Measurements from ENCODE around the gene ZNF92.
"Not testable (repeated sequence)": the region's sequence is repeated elsewhere in the genome, so short reads cannot be mapped to it uniquely, and the experiment has no call there.

The ZNF92 gene

DNA sequence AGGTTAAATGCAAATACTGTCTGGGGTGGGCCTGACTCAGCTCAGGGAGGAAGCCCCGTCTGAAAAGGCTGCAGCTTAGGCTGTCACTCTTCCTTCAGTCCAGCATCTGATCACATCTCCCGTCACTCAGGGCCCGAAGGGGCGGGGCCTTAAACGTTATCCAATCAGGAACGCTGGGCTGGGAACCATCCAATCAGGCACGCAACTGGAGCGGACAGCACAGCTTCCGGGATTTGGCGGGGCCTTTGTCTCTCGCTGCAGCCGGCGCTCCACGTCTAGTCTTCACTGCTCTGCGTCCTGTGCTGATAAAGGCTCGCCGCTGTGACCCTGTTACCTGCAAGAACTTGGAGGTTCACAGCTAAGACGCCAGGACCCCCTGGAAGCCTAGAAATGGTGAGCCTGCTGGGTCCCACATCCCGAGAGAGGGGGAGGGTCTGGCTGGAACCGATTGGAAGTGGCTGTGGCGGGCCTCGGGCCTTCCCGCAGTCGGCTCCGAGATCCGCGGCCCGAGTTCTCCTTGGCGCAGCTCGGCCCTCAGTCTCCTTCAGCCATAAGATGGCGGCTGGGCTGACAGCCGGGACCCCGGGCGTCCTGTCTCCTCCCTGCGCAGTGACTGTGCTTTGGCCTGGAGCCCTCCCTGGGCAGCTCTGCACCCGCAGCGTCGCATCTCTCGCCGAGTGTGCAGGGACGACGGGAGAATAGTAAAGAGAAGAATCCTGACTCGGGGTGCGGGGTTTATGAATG is at the start of gene ZNF92:
Gene ZNF92, plus strand, starts transcription at position 248 of the 744 bp plus-strand sequence. Its CDS starts 143 bp downstream, at position 391.
- DNase-seq (ENCODE audit: low read depth) = peak; percentile 88

DNA sequence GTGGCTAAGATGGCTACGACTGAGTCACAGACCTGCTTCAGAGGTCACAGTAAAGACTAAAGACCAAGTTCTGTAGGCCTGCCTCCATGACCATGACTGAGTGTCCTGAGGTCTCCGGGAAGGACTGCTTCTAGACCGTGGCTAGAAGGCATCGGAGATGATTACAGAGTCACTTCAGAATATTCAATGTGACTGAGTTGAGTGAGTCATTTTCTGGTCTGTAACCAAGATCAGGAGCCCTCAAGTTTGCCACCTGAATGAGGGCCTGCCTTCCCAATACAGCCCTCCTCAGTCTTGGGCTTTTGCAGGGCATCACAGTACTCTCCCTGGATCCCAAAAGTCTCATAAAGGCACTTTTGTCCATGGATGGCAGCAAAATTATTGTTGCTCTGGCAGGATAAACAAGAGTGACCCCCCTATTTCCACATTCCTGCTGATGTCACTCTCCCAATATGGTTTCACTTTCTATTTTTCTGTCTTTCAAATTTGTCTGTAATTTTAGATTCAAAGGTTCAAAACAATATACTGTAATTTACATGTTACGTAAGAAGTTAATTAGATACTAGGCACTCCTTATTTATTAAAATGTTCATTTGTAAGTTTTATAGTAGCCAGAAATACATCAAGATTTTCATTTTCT is 47.7 kb upstream of the ZNF92 start:
- no peak for DNase-seq (ENCODE audit: low read depth)

DNA sequence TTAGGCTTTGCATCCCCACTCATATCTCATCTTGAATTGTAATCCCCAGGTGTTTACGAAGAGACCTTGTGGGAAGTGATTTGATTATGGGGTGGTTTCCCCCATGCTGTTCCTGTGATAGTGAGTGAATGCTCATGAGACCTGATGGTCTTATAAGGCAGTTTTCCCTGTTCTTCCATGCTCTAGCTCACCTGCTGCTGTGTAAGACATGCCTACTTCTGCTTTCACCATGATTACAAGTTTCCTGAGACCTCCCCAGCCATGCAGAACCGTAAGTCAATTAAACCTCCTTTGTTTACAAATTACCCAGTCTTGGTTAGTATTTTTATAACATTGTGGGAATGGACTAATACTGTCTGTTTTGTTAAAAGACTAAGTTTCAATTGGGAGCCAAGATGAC is 35.3 kb upstream of the ZNF92 start:
- no peak for DNase-seq (ENCODE audit: low read depth)

DNA sequence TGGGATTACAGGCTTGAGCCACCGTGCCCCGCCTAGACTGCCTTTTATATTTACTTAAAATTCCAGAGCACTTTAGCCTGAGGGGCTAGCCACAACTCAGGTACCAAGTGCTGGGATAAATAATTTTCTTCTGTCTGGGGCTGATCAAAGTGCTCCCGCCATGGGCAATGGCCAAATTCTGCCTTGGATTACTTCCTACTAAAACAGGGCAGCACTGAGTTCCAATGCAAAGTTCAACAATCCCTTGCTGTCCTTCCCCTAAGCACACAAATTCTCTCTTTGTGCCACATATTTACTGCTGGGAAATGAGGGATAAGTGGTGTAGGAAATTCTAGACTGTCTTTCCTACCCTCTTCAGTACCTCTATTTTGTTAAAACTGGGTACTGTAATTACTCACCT is 34.4 kb upstream of the ZNF92 start:
- no peak for DNase-seq (ENCODE audit: low read depth)

DNA sequence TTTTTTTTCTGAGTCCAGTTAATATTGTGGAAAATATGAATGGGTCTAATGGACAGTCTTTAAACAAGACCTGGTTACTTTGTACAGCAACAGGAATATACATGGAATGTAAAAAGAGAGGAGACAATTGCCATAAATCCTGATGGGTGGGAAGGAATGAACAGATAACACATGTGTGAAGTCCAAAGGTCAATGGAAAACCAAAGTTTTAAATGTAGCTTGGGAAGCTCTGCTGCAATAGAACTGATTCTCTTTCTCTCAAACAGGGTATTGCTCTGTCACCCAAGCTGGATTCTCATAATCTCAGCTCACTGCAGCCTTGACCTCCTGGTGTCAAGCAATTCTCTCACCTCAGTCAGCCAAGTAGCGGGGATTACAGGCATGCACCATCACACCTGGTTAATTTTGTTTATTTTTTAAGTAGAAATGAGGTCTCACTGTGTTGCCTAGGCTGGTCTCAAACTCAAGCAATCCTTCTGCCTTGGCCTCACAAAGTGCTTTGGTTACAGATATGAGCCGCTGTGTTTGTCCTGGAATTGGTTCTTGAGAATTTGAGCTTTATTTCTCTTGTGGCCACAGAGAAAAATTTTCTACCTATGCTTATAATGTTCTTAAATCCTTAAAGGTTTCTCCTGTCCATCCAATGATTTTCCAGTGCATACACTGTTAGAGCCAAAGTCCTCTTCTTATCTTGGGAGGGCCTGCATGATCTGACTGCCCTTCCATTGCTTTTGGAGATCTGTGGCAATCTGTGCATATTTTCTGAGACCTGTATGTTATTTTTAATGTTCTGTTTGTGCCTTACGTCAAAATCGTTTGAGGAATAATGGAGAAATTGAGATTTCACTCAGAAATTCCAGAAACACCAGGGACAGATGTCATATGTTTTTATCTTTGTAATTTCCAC is 30.7 kb upstream of the ZNF92 start:
- no peak for DNase-seq (ENCODE audit: low read depth)

DNA sequence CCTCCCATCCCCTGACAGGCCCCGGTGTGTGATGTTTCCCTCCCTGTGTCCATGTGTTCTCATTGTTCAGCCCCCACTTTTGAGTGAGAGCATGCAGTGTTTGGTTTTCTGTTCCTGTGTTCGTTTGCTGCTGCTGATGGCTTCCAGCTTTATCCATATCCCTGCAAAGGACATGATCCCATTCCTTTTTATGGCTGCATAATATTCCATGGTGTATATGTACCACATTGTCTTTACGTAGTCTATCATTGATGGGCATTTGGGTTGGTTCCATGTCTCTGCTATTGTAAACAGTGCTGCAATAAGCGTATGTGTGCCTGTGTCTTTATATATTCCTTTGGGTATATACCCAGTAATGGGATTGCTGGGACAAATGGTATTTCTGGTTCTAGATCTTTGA is 29.1 kb upstream of the ZNF92 start:
- DNase-seq (ENCODE audit: low read depth) = not testable (repeated sequence)

DNA sequence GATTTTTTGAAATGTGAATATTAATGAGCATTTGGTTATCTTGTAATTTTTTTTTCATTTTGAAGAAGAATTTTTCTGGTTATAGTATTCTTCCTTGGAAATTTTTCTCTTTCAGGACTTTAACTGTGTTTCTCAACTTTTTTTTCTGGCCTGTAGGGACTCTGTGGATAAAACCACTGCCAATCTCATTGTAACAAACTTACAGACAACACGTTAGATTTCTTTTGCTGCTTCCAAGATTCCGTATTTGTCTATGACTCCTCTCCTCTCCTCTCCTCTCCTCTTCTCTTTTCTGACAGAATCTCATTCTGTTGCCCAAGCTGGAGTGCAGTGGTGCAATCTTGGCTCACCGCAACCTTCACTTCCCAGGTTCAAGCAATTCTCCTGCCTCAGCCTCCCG is 19.4 kb upstream of the ZNF92 start:
- DNase-seq (ENCODE audit: low read depth) = no peak

DNA sequence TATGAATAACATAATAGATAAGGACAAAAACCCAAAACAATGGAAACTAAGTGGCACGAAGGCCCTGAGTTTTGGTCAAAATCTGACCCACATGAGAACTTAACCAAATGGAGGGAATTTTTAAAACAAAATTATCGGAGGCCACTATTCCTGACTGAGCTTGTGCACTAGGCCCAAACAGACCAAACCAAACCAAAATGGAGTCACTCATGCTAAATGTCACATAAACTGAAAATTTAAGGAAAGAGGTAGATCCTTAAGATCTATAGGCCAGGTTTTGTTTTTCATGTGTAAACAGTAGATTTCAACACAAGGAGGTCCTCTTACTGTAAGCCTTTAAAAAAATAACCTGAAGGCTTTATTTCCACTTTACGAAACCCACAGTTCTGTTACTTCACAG is 3.8 kb upstream of the ZNF92 start:
- no peak for DNase-seq (ENCODE audit: low read depth)

DNA sequence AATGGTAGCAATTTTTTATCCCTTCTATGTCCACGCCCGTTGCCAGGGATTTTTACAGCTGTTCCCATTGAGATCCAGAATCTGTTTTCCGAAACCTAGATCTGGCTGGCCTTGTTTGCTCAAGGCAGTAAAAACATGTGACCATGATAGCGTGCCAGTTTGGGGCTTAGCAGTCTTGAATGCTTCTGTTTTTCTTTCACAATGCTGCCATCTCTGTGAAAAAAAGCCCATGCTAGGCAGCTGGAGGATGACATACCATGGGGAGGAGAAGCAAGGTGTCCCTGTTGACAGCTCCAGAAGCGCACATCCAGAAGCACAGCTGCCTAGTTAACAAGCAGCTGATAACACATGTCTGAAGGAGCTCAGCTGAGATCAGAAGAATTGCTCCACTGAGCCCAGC is 2.2 kb upstream of the ZNF92 start:
- no peak for DNase-seq (ENCODE audit: low read depth)

DNA sequence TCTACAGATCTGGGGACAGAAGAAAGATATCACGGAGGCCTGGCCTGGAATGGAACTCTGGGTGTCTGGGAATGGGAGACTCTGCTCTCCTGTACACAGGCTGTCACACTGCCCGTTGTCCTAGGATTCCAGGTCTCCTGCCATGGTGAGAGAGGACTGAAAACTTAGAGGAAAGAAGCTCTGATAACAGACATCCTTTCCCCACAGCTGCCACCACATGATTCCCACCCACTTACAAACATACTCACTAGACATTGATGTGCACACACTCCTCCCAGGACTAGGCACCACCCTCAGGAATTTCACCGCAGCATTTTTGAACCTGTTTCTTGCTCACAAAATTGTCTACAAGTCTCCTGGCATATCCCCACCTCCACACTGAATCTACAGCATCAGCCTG is 5.7 kb downstream of the ZNF92 start:
- no peak for DNase-seq (ENCODE audit: low read depth)

DNA sequence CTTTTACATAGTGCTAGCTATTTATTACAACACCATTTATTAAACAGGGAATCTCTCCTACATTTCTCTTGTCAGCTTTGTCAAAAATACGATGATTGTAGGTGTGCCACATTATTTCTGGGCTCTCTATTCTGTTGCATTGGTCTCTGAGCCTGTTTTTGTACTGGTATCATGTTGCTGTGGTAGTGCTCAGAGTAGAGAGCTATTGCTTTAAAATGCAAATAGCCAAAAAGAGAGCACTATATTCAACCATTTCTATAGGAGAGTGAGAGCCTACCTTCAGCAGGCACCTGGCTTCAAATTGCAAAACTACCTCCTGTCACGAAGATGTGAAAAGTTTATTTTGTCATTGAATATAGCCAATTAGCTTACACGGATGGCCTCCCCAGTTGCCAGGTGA is 8.1 kb downstream of the ZNF92 start:
- DNase-seq (ENCODE audit: low read depth) = no peak

DNA sequence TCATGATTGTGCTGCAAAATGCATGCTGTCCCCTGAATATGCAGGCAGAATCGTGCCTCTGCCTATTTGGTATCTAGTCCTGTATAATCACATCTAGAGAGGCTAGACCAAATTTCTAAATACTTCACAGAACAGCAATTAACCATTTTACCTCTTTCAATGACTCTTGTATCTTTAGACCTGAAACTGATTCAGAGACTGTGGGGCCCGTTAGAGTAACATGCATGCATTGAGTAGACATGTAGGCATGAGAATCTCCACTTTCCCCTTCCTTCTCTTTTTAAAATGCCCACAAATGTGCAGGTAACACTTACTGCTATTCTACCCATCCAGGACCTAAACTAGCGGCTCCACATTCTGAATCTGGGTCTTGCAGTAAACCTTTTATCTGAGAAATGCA is 8.8 kb downstream of the ZNF92 start:
- no peak for DNase-seq (ENCODE audit: low read depth)

DNA sequence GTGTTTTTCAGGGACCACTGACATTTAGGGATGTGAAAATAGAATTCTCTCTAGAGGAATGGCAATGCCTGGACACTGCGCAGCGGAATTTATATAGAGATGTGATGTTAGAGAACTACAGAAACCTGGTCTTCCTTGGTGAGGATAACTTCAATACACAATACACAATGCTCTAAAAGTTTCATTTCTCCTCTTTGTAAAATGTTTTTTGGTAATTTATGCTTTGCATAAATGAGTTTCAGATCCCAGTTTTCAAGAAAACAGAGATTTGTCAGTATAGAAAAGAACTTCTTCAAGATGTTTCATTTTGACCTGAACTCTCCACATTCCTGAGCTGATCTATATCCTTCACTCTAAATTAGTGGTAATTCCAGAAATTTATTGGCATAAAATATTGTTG is 14.2 kb downstream of the ZNF92 start:
- no peak for DNase-seq (ENCODE audit: low read depth)

DNA sequence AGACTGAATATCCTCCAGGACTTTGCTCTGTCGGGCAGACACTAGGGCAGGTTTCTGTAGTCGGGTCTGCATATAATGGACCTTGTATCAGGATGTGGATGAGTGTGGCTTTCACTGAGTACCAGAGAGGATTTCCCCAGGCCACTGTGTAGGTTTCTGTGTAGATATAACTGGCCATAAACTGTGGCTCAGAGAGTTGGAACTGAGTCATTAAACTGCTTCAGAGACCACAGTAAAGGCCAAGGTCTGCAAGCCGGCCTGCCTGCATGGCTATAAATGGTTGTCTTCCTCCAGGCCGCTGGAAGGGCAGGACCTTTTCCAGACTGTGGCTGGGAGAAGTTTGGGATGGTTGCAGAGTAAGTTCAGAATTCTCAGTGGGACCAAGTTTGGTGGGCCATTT is 16.9 kb downstream of the ZNF92 start:
- DNase-seq (ENCODE audit: low read depth) = no peak

DNA sequence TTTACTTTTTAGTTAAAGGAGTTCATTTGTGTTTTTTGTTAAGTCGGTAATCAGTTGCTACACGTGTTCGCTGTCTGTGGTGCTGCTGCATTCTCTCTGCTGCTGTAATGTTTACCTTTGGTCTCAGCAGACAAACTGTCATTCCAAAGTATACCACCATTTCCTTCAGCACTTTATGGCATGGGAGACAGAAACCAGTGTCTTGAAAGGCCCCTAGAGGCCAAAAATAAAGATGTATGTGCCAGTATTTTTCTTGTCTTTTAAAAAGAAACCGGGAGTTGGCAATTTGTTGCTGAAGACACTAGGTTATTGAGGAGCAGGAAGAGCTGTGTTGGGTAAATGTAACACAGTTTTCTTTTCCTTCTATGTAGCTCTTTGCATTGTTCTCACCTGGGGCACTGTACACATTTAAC is 24.1 kb downstream of the ZNF92 start:
- no peak for DNase-seq (ENCODE audit: low read depth)

DNA sequence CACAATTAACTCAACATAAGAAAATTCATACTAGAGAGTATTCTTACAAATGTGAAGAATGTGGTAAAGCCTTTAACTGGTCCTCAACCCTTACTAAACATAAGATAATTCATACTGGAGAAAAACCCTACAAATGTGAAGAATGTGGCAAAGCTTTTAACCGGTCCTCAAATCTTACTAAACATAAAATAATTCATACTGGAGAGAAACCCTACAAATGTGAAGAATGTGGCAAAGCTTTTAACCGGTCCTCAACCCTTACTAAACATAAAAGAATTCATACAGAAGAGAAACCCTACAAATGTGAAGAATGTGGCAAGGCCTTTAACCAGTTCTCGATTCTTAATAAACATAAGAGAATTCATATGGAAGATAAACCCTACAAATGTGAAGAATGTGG is 25.0 kb downstream of the ZNF92 start:
- DNase-seq (ENCODE audit: low read depth) = not testable (repeated sequence)

DNA sequence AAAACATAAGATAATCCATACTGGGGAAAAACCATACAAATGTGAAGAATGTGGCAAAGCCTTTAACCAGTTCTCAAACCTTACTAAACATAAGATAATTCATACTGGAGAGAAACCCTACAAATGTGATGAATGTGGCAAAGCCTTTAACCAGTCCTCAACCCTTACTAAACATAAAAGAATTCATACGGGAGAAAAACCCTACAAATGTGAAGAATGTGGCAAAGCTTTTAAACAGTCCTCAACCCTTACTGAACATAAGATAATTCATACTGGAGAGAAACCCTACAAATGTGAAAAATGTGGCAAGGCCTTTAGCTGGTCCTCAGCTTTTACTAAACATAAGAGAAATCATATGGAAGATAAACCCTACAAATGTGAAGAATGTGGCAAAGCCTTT is 25.4 kb downstream of the ZNF92 start:
- DNase-seq (ENCODE audit: low read depth) = not testable (repeated sequence)

DNA sequence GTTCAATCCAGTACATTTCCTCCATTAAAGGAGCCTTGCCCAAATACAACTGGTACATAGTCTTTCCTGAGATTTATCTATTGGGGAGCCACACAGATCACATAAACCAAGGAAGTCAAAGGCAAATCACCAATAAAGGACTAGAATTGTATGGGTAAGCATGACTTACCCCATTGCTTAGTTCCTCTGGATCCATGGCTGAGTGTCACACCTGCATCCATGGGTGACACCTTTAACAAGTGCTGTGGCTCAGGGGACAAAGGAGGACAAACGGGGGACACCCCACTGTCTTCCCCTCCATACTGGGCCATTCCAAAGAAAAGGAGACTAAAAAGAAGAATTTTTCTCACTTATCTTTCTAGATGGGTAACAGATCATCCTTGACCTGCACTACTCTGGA is 30.4 kb downstream of the ZNF92 start:
- no peak for DNase-seq (ENCODE audit: low read depth)

DNA sequence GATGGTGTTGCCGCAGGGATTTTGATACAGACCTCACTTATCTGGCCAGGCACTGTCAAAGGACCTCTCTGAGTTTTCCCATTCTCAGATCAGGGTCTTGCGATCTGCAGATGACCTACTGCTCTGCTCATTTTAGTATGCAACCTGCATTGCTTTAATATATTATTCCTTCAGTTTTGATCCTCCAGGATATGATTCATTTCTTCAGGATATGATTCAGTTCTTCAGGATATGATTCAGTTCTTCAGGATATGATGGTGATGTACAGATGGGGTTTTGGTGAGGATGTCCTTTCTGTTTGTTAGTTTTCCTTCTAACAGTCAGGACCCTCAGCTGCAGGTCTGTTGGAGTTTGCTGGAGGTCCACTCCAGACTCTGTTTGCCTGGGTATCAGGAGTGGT is 33.1 kb downstream of the ZNF92 start:
- not testable (repeated sequence) for DNase-seq (ENCODE audit: low read depth)

DNA sequence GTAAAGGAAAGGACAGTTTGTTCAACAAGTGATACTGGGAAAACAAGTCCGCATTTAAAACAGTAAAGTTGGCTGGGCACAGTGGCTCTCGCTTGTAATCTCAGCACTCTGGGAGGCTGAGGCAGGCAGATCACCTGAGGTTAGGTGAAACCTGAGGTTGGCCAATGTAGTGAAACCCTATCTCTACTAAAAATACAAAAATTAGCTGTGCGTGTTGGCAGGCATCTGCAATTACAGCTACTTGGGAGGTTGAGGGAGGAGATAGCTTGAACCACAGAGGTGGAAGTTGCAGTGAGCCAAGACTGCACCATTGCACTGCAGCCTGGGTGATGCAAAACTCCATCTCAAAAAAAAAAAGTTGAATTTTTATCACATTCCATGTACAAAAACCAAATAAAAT is 35.7 kb downstream of the ZNF92 start:
- DNase-seq (ENCODE audit: low read depth) = no peak

DNA sequence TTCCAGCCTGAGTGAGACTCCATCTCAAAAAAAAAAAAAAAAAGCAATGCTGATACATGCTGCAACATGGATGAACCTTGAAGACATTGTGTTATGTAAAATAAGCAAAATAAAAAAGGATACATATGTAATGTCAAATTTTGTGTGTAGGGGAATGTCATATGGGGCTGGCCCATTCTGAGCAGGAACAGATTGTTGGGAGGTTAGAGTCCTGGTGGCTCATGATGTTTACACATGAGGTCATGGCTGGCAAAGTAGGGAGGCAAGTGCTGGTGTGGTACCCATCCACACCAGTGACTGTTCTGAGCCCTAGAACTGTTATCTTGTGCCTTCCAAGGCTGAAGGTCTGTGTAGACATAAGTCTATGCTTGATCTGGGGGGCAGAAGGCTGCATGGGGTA is 37.6 kb downstream of the ZNF92 start:
- DNase-seq (ENCODE audit: low read depth) = no peak

DNA sequence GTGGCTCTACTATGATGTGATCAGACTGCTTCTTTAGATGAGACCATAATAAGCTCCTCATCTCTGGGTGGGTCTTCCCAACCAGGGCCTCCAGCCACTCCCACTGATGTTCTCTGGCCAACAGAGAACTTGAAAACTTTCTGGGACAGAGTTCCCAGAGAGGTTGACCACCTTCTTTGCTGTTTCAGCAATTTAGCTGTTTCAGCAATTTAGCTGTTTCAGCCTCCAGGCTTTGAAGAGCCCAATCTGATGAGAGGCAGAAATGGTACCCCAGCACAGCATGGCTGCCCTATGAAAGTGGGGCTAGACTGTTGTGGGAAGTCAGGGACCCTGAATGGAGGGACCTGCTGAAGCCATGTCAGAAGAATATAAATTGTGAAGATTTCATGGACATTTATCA is 49.0 kb downstream of the ZNF92 start:
- DNase-seq (ENCODE audit: low read depth) = no peak

DNA sequence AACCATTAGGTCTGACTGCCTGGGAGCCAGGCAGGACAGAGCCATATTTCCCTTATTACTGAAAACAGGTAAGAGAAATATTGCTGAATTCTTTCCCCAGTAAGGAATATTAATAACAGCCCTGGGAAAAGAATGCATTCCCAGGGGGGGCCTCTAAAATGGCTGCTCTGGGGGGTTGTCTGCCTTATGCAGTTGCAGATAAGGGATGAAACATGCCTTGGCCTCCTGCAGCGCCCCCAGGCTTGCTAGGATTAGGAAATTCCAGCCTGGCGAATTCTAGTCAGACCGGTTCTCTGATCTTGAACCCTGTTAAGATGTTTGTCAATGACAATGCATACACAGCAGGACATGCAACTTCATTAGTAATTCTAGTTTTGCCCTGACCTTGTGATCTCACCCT is 49.6 kb downstream of the ZNF92 start:
- DNase-seq (ENCODE audit: low read depth) = not testable (repeated sequence)

All from CMK (cell line).